SKM-1 treated with dmso at 0.1 percent for 144 hours (cell line): ENCODE results near the gene KLRD1.
"Not testable (repeated sequence)": the region's sequence is repeated elsewhere in the genome, so short reads cannot be mapped to it uniquely, and the experiment has no call there.

ENCODE experiments used
- DNase-seq: peaks from one replicate; lab custom pipeline; 2025; ENCODE audit not compliant: unreplicated experiment; lab: John Stamatoyannopoulos, UW

KLRD1 gene

DNA sequence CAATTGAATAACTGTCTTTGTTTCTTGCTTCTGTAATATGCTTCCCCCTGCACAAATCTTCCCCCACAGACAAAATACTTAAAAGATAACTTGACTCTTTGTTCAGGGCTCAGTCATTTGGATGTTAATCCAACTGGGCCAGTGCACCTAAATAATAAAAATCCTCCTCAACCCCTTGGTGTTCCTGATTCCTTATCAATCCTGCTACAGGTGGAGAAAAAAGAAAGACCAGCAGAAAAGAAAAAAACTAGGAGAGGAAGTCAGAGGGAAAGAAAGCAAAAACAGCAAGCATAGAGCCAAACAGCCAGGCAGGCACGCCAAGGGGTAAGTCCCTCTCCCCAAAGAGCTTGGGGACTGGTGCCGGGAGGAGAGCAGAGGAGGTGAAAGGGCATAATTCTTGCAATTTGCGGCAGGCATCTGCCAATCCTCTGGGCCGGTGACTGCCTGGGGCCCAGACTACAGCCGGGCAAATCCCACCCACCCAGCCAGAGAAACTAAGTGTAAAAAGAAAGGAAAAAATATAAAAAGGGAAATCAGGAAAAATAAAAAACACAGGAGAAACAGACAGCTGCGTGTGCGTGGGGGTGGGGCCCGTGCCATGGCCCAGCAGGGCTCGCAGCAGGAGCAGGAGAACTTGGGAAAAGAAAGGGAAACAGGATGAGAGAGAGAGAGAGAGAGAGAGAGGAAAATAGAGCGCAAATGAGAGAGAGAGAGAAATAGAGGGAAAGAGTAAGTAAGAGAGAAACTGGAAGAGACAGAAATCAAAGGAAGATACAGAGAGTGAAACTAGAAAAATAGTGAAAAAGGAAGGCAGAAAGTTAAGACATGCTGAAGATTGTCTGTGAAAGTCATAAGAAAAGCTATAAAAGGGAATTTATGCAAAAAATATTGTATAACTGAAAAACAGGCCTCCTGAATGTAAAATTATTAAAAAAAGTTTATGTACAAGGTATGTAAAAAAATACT lies 60.8 kb downstream of the KLRD1 start:
- no peak for DNase-seq

DNA sequence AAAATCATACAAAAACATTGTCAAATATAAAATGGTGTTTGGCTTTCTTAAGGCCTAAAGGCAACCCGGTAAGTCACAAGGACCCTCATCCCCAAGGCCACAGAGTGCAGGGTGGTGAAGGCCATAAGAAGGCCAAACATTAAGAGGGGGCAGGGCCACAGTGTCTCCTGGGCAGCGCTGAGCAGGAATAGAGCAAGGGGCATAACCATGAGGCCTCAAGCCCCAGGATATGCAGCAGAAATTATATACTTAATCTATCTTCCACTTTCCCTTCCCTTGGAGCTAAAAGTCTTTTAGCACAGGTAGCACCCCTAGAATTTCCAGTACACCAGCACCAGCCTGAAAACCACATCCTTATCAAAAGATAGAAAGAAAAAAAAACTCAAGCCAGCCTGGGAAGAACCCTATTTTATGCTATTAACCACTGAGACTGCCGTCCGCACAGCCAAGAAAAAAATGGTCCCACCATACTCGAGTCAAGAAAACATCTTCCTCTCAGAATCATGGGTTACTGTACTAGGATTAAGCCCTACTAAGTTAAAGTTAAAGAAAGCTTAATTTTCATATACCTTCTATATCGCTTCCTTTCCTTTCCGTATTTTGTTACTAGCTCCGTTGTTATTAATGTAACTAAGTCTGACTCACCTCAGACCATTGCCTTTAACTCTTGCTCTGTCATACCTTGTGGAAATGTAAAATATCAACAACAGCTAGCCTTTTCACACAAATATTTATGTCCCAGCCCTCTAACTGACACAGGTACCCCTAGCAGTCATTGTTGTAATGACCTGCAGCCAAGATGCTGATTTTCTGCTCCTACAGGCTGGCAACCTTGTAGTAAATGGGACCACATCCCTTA lies 62.1 kb downstream of the KLRD1 start:
- DNase-seq, result no peak

DNA sequence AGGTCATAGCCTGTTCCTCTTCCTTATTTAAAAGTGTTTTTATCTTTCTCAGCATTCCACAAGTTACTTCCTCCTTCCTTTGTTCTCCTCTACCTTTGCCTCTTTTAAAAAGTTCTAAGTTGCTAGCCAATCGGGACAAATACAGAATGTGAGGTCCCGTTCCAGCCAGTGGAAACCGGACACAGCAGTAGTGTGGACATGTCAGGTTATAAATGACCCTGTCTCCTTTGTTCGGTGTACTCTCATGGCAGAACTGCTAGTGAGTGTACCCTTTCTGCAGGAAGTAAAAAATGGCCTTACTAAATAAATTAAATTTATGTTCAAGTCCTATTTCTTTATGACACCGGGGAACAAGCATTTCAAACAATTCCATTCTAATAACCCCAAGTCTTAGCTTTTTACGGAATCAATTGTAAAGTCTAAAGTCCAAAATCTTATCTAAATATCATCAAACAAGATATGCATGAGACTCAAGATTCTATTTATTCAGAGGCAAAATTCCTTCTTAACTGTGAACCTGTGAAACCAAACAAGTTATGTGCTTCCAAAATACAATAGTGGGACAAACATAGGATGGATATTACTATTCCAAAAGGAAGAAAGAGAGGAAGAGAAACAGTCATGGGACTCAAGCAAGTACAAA lies 64.3 kb downstream of the KLRD1 start:
- not testable (repeated sequence) for DNase-seq

DNA sequence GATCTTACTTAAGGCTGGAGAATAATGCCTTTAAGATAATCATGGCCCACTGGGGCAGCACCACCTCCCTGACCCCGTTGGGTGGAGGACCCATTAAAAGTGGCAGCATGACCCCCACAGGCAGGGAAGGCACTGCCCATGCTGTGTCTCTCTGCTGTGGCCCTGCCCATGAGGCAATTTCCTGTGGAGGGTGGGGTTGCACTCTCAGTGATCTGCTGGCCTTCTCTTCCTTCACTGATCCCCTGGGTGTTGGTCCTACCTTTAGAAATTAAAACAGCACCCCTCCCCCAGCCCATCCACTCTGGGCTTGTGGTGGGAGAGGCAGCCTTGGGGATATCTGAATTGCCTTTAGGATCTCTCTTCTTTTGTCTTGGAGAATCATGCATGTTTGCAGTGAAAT lies 64.9 kb downstream of the KLRD1 start:
- no peak for DNase-seq

DNA sequence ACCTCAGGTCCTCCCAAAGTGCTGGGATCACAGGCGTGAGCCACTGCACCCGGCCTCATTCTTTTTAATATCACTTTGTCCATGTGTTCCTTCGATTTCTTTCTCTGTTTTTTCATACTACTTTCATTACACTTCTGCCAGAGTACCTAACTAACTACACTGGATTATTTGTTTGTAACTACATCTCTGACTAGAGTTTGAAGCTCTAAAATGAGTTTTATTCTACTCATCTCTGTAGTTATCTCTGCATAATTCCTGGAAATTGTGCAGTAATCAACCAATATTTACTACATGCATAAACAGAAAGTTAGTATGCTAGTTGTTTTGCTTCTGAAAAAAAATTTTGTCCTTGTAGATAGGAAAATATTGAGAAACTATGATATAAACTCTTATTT lies 67.0 kb downstream of the KLRD1 start:
- DNase-seq, result no peak

DNA sequence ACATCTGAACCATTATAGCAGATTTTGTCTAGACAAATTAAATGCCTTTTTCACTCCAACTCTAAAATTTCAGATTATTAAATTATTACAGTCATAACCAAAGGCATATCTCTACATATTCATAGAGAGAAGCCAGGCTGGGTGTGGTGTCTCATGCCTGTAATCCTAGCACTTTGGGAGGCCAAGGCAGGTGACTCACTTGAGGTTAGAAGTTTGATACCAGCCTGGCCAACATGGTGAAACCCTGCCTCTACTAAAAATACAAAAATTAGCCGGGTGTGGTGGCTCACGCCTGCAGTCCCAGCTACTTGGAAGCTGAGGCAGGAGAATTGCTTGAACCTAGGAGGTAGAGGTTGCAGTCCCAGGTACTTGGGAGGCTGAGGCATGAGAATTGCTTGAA lies 71.1 kb downstream of the KLRD1 start:
- DNase-seq, result not testable (repeated sequence)
